Islet precursor cell (in vitro differentiated cells): ENCODE results near the gene LIMCH1.
"Not testable (repeated sequence)": the region's sequence is repeated elsewhere in the genome, so short reads cannot be mapped to it uniquely, and the experiment has no call there.

Experiments used
- DNase-seq: peaks from one replicate; pipeline ENCODE4 v3.0.0-alpha.2; 2018

Gene LIMCH1

GRCh38 chr4:41611124-41611838 is 73.3 kb downstream of the LIMCH1 start:
- no peak for DNase-seq

GRCh38 chr4:41611881-41612871 is 74.2 kb downstream of the LIMCH1 start:
- peak; percentile 91 for DNase-seq

- peak; percentile 71 for DNase-seq
Observed at GRCh38 chr4:41613386-41613785, 75.4 kb downstream of the LIMCH1 start.

- no peak for DNase-seq
Observed at GRCh38 chr4:41613821-41614220, 75.9 kb downstream of the LIMCH1 start.

GRCh38 chr4:41614519-41614918 is 76.6 kb downstream of the LIMCH1 start:
- DNase-seq, result no peak

GRCh38 chr4:41619161-41619560 is 81.2 kb downstream of the LIMCH1 start:
- no peak for DNase-seq

GRCh38 chr4:41620594-41621256 is 82.8 kb downstream of the LIMCH1 start:
- peak; percentile 69 for DNase-seq

GRCh38 chr4:41622787-41623186 is 84.8 kb downstream of the LIMCH1 start:
- no peak for DNase-seq

- DNase-seq, result no peak
Observed at GRCh38 chr4:41624765-41625164, 86.8 kb downstream of the LIMCH1 start.

- no peak for DNase-seq
Observed at GRCh38 chr4:41625531-41625930, 87.6 kb downstream of the LIMCH1 start.

- no peak for DNase-seq
Observed at GRCh38 chr4:41628936-41629335, 91.0 kb downstream of the LIMCH1 start.

- DNase-seq, result no peak
Observed at GRCh38 chr4:41631523-41631922, 93.6 kb downstream of the LIMCH1 start.

- peak; percentile 54 for DNase-seq
Observed at GRCh38 chr4:41632481-41633073, 94.6 kb downstream of the LIMCH1 start.

GRCh38 chr4:41633321-41633720 is 95.4 kb downstream of the LIMCH1 start:
- no peak for DNase-seq

GRCh38 chr4:41635441-41635840 is 97.5 kb downstream of the LIMCH1 start:
- DNase-seq, result no peak

GRCh38 chr4:41638203-41638602 is 100.2 kb downstream of the LIMCH1 start:
- DNase-seq, result no peak

- DNase-seq, result no peak
Observed at GRCh38 chr4:41638866-41639265, 100.9 kb downstream of the LIMCH1 start.

GRCh38 chr4:41639291-41639690 is 101.3 kb downstream of the LIMCH1 start:
- no peak for DNase-seq

- peak; percentile 65 for DNase-seq
Observed at GRCh38 chr4:41640906-41641305, 102.9 kb downstream of the LIMCH1 start.

GRCh38 chr4:41642746-41643145 is 104.8 kb downstream of the LIMCH1 start:
- not testable (repeated sequence) for DNase-seq

GRCh38 chr4:41643331-41643730 is 105.4 kb downstream of the LIMCH1 start:
- DNase-seq, result no peak

GRCh38 chr4:41644288-41644914 is 106.4 kb downstream of the LIMCH1 start:
- peak; percentile 93 for DNase-seq
